OCI-LY7 (cell line): Measurements from ENCODE around the gene NEIL3.

Experiments used
- EZH2phosphoT487 ChIP-seq: fragments of 200-600 bp; sonication (generic); IDR thresholded peaks from 2 replicates; pipeline ENCODE4 v1.6.1; 2018; ENCODE audit warnings: low read depth, borderline replicate concordance, mild to moderate bottlenecking, mixed run types, antibody characterized with exemption, low read length, moderate library complexity, mixed read lengths
- TF ChIP-seq, protein P1 (sequence below): fragments of 200-600 bp; sonication (generic); conservative IDR thresholded peaks from 2 replicates; pipeline ENCODE4 v1.5.1; 2014; ENCODE audit warnings: mild to moderate bottlenecking, antibody characterized with exemption, low read length, moderate library complexity, mixed read lengths

DNA sequence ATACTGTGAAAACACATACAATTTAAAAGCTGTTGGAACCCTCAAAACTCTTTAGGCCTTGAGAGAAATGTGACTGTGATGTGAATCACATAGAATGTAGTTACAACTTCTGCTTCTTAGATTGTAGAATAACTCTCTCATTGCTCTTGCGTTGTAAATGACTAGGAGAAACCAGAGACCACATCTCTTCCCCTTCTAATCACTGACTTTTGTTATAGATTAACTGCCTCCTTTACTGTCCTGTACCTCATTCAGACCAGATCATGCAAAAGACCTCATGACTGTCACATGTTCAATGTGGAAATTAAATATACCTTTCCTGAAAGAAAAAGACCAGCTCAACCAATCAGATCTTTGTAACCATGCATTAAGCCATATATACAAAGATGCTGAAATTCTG is 43.2 kb upstream of the NEIL3 start:
- TF ChIP-seq, protein P1, sequence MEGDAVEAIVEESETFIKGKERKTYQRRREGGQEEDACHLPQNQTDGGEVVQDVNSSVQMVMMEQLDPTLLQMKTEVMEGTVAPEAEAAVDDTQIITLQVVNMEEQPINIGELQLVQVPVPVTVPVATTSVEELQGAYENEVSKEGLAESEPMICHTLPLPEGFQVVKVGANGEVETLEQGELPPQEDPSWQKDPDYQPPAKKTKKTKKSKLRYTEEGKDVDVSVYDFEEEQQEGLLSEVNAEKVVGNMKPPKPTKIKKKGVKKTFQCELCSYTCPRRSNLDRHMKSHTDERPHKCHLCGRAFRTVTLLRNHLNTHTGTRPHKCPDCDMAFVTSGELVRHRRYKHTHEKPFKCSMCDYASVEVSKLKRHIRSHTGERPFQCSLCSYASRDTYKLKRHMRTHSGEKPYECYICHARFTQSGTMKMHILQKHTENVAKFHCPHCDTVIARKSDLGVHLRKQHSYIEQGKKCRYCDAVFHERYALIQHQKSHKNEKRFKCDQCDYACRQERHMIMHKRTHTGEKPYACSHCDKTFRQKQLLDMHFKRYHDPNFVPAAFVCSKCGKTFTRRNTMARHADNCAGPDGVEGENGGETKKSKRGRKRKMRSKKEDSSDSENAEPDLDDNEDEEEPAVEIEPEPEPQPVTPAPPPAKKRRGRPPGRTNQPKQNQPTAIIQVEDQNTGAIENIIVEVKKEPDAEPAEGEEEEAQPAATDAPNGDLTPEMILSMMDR, result no peak
- no peak for TF ChIP-seq EZH2phosphoT487
